Measurements from ENCODE around the gene PRAMEF1. TPM values are rescaled to one million over a fixed set of nuclear protein-coding genes. Genes with fewer than 3 reads are reported as not detected.

PRAMEF1 gene
- total and polyA plus RNA-seq, 10 of the 15 experiments (the other 5 are each of a cell fraction or from before 2014, with no cell fraction given): not detected

GRCh38 chr1:12774801-12775345 lies 16.3 kb upstream of the PRAMEF1 start:
- H3K4me2 ChIP-seq (ENCODE audit: control insufficient read depth, insufficient read depth): no peak overlapping the region
- H4K20me1 ChIP-seq (ENCODE audit: control insufficient read depth, insufficient read depth): no peaks in the 10 kb centered on the region
- H3K36me3 ChIP-seq (ENCODE audit: control insufficient read depth in 2 of 2, insufficient read depth in 2 of 2, low read length in 1 of 2): no peaks in the 10 kb centered on the region
- H3K4me3 ChIP-seq: no peak overlapping the region
- H3K79me2 ChIP-seq (ENCODE audit: control insufficient read depth, insufficient read depth, low read length): no peaks in the 10 kb centered on the region
- ChIA-PET POLR2A (no interaction called here), RAD21 (ENCODE audit: unreplicated experiment) (no interaction called here), SMC1A (ENCODE audit: uncharacterized antibody, unreplicated experiment) (no interaction called here), CTCF (interaction anchor here (1.4 kb wide), 1 partner anchor 11 kb away, joined by 3 read pairs; no protein-coding TSS in a partner anchor)
- 8% methylated on average over 5 of the region's 5 CpGs for WGBS (ENCODE audit: insufficient coverage, insufficient replicate concordance, low lambda C conversion rate, missing lambda C conversion rate)
- no peak overlapping the region for H2AFZ ChIP-seq (ENCODE audit: control insufficient read depth, low read depth, low read length)
- TF ChIP-seq RUNX3 (IDR thresholded peaks at IDR 0.05; ENCODE audit: low read length): no peak
- FAIRE-seq (no peak), ATAC-seq (no peak), DNase-seq (ENCODE audit: low read depth, low spot score) (no peak)
- no peak overlapping the region for H3K27ac ChIP-seq (ENCODE audit: control insufficient read depth, insufficient read depth)
- no peaks in the 10 kb centered on the region for H3K9me3 ChIP-seq (replicated peaks; ENCODE audit: control insufficient read depth, insufficient read depth, low read length)
- in situ Hi-C loops (cut with MboI): no loop called here
- BruUV-seq (replicated peaks): no TSS peak
- no peaks in the 10 kb centered on the region; a peak in 1 of 4 replicates for H3K27me3 ChIP-seq (replicated peaks in 1 of 2; ENCODE audit: control insufficient read depth in 2 of 2, insufficient read depth in 2 of 2, low read length in 1 of 2)
- no peak overlapping the region for H3K9ac ChIP-seq (ENCODE audit: control insufficient read depth, insufficient read depth, low read length)
- no peaks in the 10 kb centered on the region for H3K4me1 ChIP-seq (ENCODE audit: control insufficient read depth, insufficient read depth, low read length)
- intact Hi-C loops (cut with micrococcal nuclease; ENCODE audit: unreplicated experiment): no loop called here

DNA sequence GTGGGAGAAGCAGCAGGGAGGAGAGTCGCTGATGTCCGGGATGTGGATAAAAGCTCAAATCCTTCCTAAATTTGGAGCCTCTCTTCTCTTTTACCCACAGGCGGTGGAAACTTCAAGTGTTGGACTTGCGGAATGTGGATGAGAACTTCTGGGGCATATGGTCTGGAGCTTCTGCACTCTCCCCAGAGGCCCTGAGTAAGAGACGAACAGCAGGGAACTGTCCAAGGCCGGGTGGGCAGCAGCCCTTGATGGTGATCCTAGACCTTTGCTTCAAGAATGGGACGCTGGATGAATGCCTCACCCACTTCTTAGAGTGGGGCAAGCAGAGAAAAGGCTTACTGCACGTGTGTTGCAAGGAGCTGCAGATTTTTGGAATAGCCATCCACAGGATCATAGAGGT lies 15.8 kb upstream of the PRAMEF1 start:
- ChIA-PET CTCF (interaction anchor here (1.4 kb wide), 1 partner anchor 11 kb away, joined by 3 read pairs; no protein-coding TSS in a partner anchor), POLR2A (no interaction called here), RAD21 (ENCODE audit: unreplicated experiment) (no interaction called here), SMC1A (ENCODE audit: uncharacterized antibody, unreplicated experiment) (no interaction called here)
- no peak overlapping the region for H2AFZ ChIP-seq (ENCODE audit: control insufficient read depth, low read depth, low read length)
- H4K20me1 ChIP-seq (ENCODE audit: control insufficient read depth, insufficient read depth): no peaks in the 10 kb centered on the region
- no peaks in the 10 kb centered on the region for H3K4me1 ChIP-seq (ENCODE audit: control insufficient read depth, insufficient read depth, low read length)
- no peak overlapping the region for H3K4me2 ChIP-seq (ENCODE audit: control insufficient read depth, insufficient read depth)
- no peaks in the 10 kb centered on the region for H3K9me3 ChIP-seq (replicated peaks; ENCODE audit: control insufficient read depth, insufficient read depth, low read length)
- intact Hi-C loops (cut with micrococcal nuclease; ENCODE audit: unreplicated experiment) (no loop called here), in situ Hi-C loops (cut with MboI) (no loop called here)
- no peaks in the 10 kb centered on the region; a peak in 1 of 4 replicates for H3K27me3 ChIP-seq (replicated peaks in 1 of 2; ENCODE audit: control insufficient read depth in 2 of 2, insufficient read depth in 2 of 2, low read length in 1 of 2)
- DNase-seq (ENCODE audit: low read depth, low spot score): no peak
- H3K79me2 ChIP-seq (ENCODE audit: control insufficient read depth, insufficient read depth, low read length): no peaks in the 10 kb centered on the region
- 19% methylated on average over 8 of the region's 8 CpGs for WGBS (ENCODE audit: insufficient coverage, insufficient replicate concordance, low lambda C conversion rate, missing lambda C conversion rate)
- TF ChIP-seq, protein P1, sequence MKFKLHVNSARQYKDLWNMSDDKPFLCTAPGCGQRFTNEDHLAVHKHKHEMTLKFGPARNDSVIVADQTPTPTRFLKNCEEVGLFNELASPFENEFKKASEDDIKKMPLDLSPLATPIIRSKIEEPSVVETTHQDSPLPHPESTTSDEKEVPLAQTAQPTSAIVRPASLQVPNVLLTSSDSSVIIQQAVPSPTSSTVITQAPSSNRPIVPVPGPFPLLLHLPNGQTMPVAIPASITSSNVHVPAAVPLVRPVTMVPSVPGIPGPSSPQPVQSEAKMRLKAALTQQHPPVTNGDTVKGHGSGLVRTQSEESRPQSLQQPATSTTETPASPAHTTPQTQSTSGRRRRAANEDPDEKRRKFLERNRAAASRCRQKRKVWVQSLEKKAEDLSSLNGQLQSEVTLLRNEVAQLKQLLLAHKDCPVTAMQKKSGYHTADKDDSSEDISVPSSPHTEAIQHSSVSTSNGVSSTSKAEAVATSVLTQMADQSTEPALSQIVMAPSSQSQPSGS (IDR thresholded peaks at IDR 0.05; ENCODE audit: low read length): no peak
- TF ChIP-seq SIN3A (IDR thresholded peaks at IDR 0.05; ENCODE audit: low read depth, low read length): no peak
- no peak for TF ChIP-seq MAX (IDR thresholded peaks at IDR 0.05; ENCODE audit: low read depth, low read length)
- TF ChIP-seq CHD4 (IDR thresholded peaks at IDR 0.05): no peak
- TF ChIP-seq ZNF622 (IDR thresholded peaks at IDR 0.05): no peak
- no peak for TF ChIP-seq NFXL1 (IDR thresholded peaks at IDR 0.05; ENCODE audit: borderline replicate concordance)
- TF ChIP-seq JUNB (IDR thresholded peaks at IDR 0.05): no peak
- TF ChIP-seq, protein P2, sequence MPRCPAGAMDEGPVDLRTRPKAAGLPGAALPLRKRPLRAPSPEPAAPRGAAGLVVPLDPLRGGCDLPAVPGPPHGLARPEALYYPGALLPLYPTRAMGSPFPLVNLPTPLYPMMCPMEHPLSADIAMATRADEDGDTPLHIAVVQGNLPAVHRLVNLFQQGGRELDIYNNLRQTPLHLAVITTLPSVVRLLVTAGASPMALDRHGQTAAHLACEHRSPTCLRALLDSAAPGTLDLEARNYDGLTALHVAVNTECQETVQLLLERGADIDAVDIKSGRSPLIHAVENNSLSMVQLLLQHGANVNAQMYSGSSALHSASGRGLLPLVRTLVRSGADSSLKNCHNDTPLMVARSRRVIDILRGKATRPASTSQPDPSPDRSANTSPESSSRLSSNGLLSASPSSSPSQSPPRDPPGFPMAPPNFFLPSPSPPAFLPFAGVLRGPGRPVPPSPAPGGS (IDR thresholded peaks at IDR 0.05; ENCODE audit: borderline replicate concordance, insufficient read depth, low read depth, low read length, poor library complexity, severe bottlenecking): no peak
- no peak for TF ChIP-seq SMAD1 (IDR thresholded peaks at IDR 0.05; ENCODE audit: low read depth, partially characterized antibody)
- TF ChIP-seq, protein P3, sequence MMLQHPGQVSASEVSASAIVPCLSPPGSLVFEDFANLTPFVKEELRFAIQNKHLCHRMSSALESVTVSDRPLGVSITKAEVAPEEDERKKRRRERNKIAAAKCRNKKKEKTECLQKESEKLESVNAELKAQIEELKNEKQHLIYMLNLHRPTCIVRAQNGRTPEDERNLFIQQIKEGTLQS (IDR thresholded peaks at IDR 0.05; ENCODE audit: borderline replicate concordance, extremely low read depth, low read depth, low read length): no peak
- no peak for TF ChIP-seq IKZF2 (IDR thresholded peaks at IDR 0.05)
- TF ChIP-seq MYB (IDR thresholded peaks at IDR 0.05; ENCODE audit: borderline replicate concordance, low read depth, low read length): no peak
- no peaks in the 10 kb centered on the region for H3K36me3 ChIP-seq (ENCODE audit: control insufficient read depth in 2 of 2, insufficient read depth in 2 of 2, low read length in 1 of 2)
- no peak overlapping the region for H3K4me3 ChIP-seq
- no peak overlapping the region for H3K9ac ChIP-seq (ENCODE audit: control insufficient read depth, insufficient read depth, low read length)
- FAIRE-seq: no peak
- no peak for ATAC-seq
- no TSS peak for BruUV-seq (replicated peaks)
- H3K27ac ChIP-seq (ENCODE audit: control insufficient read depth, insufficient read depth): no peak overlapping the region
